Neural progenitor cell (in vitro differentiated cells): ENCODE measurements around the gene ABCD3.

Experiments used
- CTCF ChIP-seq: fragments of 200-600 bp; sonication (generic); IDR thresholded peaks from 2 replicates; pipeline ENCODE4 v1.5.1; 2017; ENCODE audit warnings: antibody characterized with exemption, mild to moderate bottlenecking
- EZH2 ChIP-seq: fragments of 200-600 bp; sonication (generic); IDR thresholded peaks from 2 replicates; pipeline ENCODE4 v1.6.1; 2017; ENCODE audit warnings: antibody characterized with exemption, mild to moderate bottlenecking, moderate library complexity

- TF ChIP-seq CTCF (no peak), EZH2 (no peak)
These were observed 9.9 kb upstream of the ABCD3 start for GRCh38 chr1:94408104-94408830.
